ENCODE data around the gene NTM.

GRCh38 chr11:132022285-132022684 lies 651.9 kb downstream of the NTM start:
- TF ChIP-seq CTCF (IDR thresholded peaks at IDR 0.05; ENCODE audit: low read depth, low read length, poor library complexity, severe bottlenecking) (no peak), EZH2phosphoT487 (IDR thresholded peaks at IDR 0.05; ENCODE audit: borderline replicate concordance, low read length) (no peak)
